HFFc6 (cell line): ENCODE measurements around the gene NFASC. TPM values are rescaled to one million over a fixed set of nuclear protein-coding genes. Genes with fewer than 3 reads are reported as not detected.

Experiments
- DNase-seq: peaks from one replicate; pipeline ENCODE4 v3.0.0-alpha.2; 2018
- H3K27ac Mint-ChIP-seq: 2 replicates; pipeline ENCODE4 v1.8.0; 2020; ENCODE audit warnings: mild to moderate bottlenecking, mixed read lengths
- H3K27me3 Mint-ChIP-seq: 2 replicates; pipeline ENCODE4 v1.8.0; 2021; ENCODE audit warnings: mild to moderate bottlenecking, moderate library complexity, mixed read lengths; ENCODE audit not compliant: insufficient read depth
- H3K36me3 Mint-ChIP-seq: 2 replicates; pipeline ENCODE4 v1.8.0; 2021; ENCODE audit warnings: low read depth, mixed read lengths
- H3K4me1 Mint-ChIP-seq: 2 replicates; pipeline ENCODE4 v1.8.0; 2020; ENCODE audit warnings: low read depth, mixed read lengths
- H3K4me3 Mint-ChIP-seq: 2 replicates; pipeline ENCODE4 v1.8.0; 2020; ENCODE audit warnings: mild to moderate bottlenecking, moderate library complexity, mixed read lengths
- H3K9me3 Mint-ChIP-seq: 2 replicates; pipeline ENCODE4 v1.8.0; 2020; ENCODE audit warnings: mild to moderate bottlenecking, mixed read lengths
- total RNA-seq, 6 experiments: library from RNA; stranded (reverse); fragmentation: NEBNext Ultra II Directional; extraction: Animal tissue kit (Norgen Biotek cat#: 25700); gene quantifications; 2 replicates in 1 of 6; 3 replicates in 5 of 6; pipeline ENCODE4 v1.2.3, GENCODE V29; 2021
- TF ChIP-seq, protein P1 (sequence below): fragments of 200-600 bp; sonication (generic); IDR thresholded peaks from 2 replicates; pipeline ENCODE4 v1.5.0; 2021; ENCODE audit warnings: antibody characterized with exemption, mild to moderate bottlenecking

NFASC gene
- total RNA-seq, 6 experiments from 2014 or later, result 4.7 to 11.7 (median 9.9) TPM

DNA sequence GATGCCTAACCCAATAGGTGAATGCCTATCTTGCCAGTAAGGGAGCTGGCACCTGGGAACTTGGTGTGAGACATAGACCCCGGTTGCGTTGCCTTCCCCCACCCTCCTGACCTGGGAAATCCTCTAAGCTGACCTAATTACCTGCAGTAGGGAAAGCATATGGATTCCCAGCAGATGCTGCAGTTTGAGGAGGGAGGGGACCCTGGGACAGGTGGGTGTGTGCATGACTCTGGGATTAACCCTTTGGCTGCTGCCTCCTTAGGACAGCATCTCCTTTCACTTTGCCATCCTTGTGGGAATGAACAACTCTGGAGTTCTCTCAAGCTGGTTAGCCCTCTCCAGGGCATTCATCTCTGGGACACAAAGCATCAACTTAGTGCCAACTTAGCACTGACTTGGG is 16.4 kb upstream of the NFASC start:
- Mint-ChIP-seq H3K4me1 (no peaks in the 10 kb centered on the region), H3K27ac (no peak overlapping the region), H3K9me3 (no peaks in the 10 kb centered on the region), H3K27me3 (peaks cover 17% of the 10 kb centered on the region), H3K4me3 (no peak overlapping the region), H3K36me3 (no peaks in the 10 kb centered on the region)
- DNase-seq, result no peak
- TF ChIP-seq, protein P1, sequence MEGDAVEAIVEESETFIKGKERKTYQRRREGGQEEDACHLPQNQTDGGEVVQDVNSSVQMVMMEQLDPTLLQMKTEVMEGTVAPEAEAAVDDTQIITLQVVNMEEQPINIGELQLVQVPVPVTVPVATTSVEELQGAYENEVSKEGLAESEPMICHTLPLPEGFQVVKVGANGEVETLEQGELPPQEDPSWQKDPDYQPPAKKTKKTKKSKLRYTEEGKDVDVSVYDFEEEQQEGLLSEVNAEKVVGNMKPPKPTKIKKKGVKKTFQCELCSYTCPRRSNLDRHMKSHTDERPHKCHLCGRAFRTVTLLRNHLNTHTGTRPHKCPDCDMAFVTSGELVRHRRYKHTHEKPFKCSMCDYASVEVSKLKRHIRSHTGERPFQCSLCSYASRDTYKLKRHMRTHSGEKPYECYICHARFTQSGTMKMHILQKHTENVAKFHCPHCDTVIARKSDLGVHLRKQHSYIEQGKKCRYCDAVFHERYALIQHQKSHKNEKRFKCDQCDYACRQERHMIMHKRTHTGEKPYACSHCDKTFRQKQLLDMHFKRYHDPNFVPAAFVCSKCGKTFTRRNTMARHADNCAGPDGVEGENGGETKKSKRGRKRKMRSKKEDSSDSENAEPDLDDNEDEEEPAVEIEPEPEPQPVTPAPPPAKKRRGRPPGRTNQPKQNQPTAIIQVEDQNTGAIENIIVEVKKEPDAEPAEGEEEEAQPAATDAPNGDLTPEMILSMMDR, result no peak

DNA sequence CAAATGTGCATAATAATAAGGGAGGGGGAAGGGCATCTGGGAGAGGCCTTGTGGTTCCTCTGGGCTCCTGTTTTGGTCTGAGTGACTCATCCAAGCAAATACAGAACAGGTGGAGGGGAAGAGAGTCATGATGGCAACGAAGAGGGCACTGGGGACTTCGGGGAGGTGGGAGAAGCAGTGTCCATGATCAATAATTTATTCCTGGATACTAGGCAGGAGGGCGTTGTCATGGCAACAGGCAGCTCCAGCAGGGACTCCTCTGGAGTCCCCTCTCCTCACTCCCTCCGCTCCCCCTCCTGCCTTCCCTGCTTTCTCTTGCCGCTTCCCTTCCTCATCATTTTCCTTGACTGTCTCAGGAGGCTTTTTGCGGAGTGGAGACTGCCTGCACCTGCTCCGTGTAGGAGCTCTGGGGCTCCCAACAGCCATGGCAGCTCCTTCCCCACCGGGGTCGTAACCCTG is 12.3 kb upstream of the NFASC start:
- no peak overlapping the region for H3K4me3 Mint-ChIP-seq
- TF ChIP-seq, protein P1, result no peak
- H3K36me3 Mint-ChIP-seq, result no peaks in the 10 kb centered on the region
- peaks cover 22% of the 10 kb centered on the region for H3K27me3 Mint-ChIP-seq
- H3K27ac Mint-ChIP-seq, result no peak overlapping the region
- no peaks in the 10 kb centered on the region for H3K4me1 Mint-ChIP-seq
- no peaks in the 10 kb centered on the region for H3K9me3 Mint-ChIP-seq
- DNase-seq, result no peak

DNA sequence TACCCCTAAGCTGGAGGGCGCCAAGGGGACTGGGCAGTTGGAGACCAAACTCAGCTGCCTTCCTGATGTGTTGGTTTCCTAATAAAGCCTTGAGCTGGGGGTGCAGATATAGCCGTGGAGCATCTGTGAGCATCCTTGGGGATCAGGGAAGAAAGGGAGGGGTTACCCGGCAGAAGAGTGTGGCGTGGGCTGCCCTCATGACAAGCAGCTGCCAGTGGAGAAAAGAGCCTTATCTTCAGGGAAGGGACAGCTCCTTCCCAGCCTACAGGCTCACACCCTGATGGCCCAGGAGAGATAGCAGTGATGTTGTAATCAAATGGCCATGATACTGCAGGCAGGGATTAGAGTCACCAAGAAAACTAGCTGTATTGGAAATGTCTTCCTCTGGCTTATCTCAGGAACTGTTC is 10.8 kb upstream of the NFASC start:
- Mint-ChIP-seq H3K4me3 (no peak overlapping the region), H3K27me3 (peaks cover 19% of the 10 kb centered on the region), H3K27ac (no peak overlapping the region)

DNA sequence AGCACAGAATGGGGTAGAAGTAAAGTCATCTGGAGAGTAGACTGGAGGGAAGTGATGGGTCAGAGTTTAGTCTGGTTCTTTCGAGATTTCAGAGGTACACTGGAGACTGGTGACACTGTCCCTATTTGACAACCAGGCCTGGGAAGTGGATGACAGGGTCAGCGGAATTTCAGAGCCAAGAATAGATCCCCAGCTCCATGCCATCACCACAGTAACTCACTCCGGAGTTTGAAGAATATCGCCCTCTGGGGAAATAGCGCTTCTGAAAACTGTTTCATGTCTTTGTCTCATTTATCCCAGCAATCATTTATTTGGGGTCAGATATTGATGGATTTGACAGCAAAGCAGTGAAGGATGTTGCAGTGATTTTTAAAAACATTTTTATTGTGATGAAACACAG is 7.6 kb upstream of the NFASC start:
- Mint-ChIP-seq H3K27me3 (peaks cover 15% of the 10 kb centered on the region), H3K4me1 (no peaks in the 10 kb centered on the region), H3K9me3 (no peaks in the 10 kb centered on the region), H3K4me3 (no peak overlapping the region), H3K27ac (no peak overlapping the region), H3K36me3 (no peaks in the 10 kb centered on the region)
- DNase-seq, result no peak
- TF ChIP-seq, protein P1, result no peak

More for the DNA sequence above, 10.8 kb upstream of the NFASC start:
- no peaks in the 10 kb centered on the region for H3K36me3 Mint-ChIP-seq
- TF ChIP-seq, protein P1, result no peak
- DNase-seq, result no peak
- H3K9me3 Mint-ChIP-seq, result no peaks in the 10 kb centered on the region
- H3K4me1 Mint-ChIP-seq, result no peaks in the 10 kb centered on the region

DNA sequence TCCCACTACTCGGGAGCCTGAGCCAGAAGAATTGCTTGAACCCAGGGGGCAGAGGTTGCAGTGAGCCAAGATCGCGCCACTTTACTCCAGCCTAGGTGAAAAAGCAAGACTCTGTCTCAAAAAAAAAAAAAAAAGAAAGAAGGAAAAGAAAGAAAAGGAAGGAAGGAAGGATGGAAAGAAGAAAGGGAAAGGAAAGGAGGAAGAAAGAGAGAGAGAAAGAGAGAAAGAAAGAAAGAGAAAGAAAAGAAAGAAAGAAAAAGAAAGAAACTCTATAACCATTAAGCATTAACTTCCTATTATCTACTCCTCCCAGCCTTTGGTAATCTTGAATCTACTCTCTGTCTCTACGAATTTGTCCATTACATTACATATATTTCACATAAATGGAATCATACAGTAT is 6.9 kb upstream of the NFASC start:
- Mint-ChIP-seq H3K27ac (no peak overlapping the region), H3K9me3 (no peaks in the 10 kb centered on the region), H3K36me3 (no peaks in the 10 kb centered on the region), H3K4me1 (no peaks in the 10 kb centered on the region), H3K27me3 (peaks cover 16% of the 10 kb centered on the region), H3K4me3 (no peak overlapping the region)
- no peak for DNase-seq
- TF ChIP-seq, protein P1, result no peak
